ENCODE results near the gene RBM46. TPM values are rescaled to one million over a fixed set of nuclear protein-coding genes. Genes with fewer than 3 reads are reported as not detected.
A peak's percentile ranks its signal among the peaks of the same experiment; 100 is the strongest.

The RBM46 gene
- total and polyA plus RNA-seq, 2 experiments from 2014 or later, result 0.07 TPM; not detected in 1

- Histone ChIP-seq H2AFZ (no peak overlapping the region), H3K4me3 (no peak overlapping the region)
- WGBS (ENCODE audit: low lambda C conversion rate, missing lambda C conversion rate), result 13% methylated on average over 20 of the region's 20 CpGs
Measured at GRCh38 chr4:154741131-154741665, 39.9 kb upstream of the RBM46 start.

GRCh38 chr4:154741922-154742850 lies 38.9 kb upstream of the RBM46 start:
- Histone ChIP-seq H3K27me3 (peaks cover 88% of the 10 kb centered on the region), H3K79me2 (no peaks in the 10 kb centered on the region), H4K20me1 (ENCODE audit: insufficient read depth, poor library complexity, severe bottlenecking) (no peaks in the 10 kb centered on the region), H3K4me1 (ENCODE audit: insufficient read depth) (peaks cover 25% of the 10 kb centered on the region), H3K9me2 (replicated peaks; ENCODE audit: insufficient read depth) (no peaks in the 10 kb centered on the region), H3K27ac (no peak overlapping the region), H3K9me3 (ENCODE audit: low read depth) (no peaks in the 10 kb centered on the region), H3K4me2 (peak overlapping the region; percentile 92), H2AFZ (peak overlapping the region; percentile 46), H3K36me3 (replicated peaks; ENCODE audit: insufficient read depth, low read depth) (no peaks in the 10 kb centered on the region), H3K4me3 (peak overlapping the region; percentile 29)
- 2% methylated on average over 49 of the region's 49 CpGs for WGBS (ENCODE audit: low lambda C conversion rate, missing lambda C conversion rate)
- peak; percentile 92 for TF ChIP-seq EZH2 (IDR thresholded peaks at IDR 0.05; ENCODE audit: borderline replicate concordance)
- TF ChIP-seq EZH2phosphoT487 (IDR thresholded peaks at IDR 0.05; ENCODE audit: low read depth, severe bottlenecking, unreplicated experiment), result peak; percentile 29
- TF ChIP-seq, protein P1, sequence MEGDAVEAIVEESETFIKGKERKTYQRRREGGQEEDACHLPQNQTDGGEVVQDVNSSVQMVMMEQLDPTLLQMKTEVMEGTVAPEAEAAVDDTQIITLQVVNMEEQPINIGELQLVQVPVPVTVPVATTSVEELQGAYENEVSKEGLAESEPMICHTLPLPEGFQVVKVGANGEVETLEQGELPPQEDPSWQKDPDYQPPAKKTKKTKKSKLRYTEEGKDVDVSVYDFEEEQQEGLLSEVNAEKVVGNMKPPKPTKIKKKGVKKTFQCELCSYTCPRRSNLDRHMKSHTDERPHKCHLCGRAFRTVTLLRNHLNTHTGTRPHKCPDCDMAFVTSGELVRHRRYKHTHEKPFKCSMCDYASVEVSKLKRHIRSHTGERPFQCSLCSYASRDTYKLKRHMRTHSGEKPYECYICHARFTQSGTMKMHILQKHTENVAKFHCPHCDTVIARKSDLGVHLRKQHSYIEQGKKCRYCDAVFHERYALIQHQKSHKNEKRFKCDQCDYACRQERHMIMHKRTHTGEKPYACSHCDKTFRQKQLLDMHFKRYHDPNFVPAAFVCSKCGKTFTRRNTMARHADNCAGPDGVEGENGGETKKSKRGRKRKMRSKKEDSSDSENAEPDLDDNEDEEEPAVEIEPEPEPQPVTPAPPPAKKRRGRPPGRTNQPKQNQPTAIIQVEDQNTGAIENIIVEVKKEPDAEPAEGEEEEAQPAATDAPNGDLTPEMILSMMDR (IDR thresholded peaks at IDR 0.05; ENCODE audit: poor library complexity), result no peak
- peak; percentile 32 for DNase-seq (ENCODE audit: low spot score)

More at GRCh38 chr4:154741131-154741665, 39.9 kb upstream of the RBM46 start:
- H3K9me3 ChIP-seq (ENCODE audit: low read depth), result no peaks in the 10 kb centered on the region
- no peaks in the 10 kb centered on the region for H3K9me2 ChIP-seq (replicated peaks; ENCODE audit: insufficient read depth)
- TF ChIP-seq EZH2 (IDR thresholded peaks at IDR 0.05; ENCODE audit: borderline replicate concordance) (no peak), EZH2phosphoT487 (IDR thresholded peaks at IDR 0.05; ENCODE audit: low read depth, severe bottlenecking, unreplicated experiment) (peak; percentile 27)
- TF ChIP-seq, protein P1 (IDR thresholded peaks at IDR 0.05; ENCODE audit: poor library complexity), result no peak
- H3K4me1 ChIP-seq (ENCODE audit: insufficient read depth), result peaks cover 25% of the 10 kb centered on the region
- H3K79me2 ChIP-seq, result no peaks in the 10 kb centered on the region
- no peaks in the 10 kb centered on the region for H3K36me3 ChIP-seq (replicated peaks; ENCODE audit: insufficient read depth, low read depth)
- H3K27ac ChIP-seq, result no peak overlapping the region
- DNase-seq (ENCODE audit: low spot score), result no peak
- H4K20me1 ChIP-seq (ENCODE audit: insufficient read depth, poor library complexity, severe bottlenecking), result no peaks in the 10 kb centered on the region
- peaks cover 78% of the 10 kb centered on the region for H3K27me3 ChIP-seq
- H3K4me2 ChIP-seq, result peak overlapping the region; percentile 92

DNA sequence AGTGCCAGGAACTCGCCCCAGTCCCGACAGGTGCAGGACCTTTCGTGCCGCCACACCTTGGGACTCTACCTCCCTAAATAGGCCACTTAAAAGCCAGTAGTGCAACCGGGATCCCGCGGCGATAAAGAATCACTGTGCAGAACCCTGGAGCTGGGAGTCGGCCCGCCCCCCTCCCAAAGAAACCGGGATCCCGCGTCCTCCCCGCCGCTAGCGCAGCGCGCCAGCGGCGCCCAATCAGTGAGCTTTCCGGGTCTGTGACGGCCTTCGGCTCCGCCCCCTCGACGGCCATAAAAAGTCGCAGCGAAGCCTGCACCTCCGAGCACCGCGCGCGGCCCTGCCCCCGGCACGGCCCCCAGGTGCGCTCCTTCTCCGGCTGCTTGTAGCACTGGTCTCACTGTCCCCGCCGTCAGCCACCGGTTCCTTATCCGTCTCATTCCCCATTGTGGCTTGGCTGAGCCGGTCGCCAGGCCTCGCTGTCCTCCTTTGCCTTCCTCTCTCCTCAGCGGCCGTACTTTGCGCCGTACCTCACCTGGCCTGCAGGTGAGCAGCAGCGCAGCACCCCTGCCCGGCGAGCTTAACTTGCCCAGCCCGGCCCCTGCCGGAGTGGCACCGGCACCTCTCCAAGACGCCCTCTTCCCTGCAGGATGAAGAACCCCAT lies 37.3 kb upstream of the RBM46 start, which contains the start of gene LRAT:
TSS of gene LRAT (plus strand) at position 318 of the 658 bp plus-strand sequence. CDS start at position 645, 327 bp downstream.
- peak; percentile 85 for DNase-seq (ENCODE audit: low spot score)
- Histone ChIP-seq H3K4me1 (ENCODE audit: insufficient read depth) (peaks cover 25% of the 10 kb centered on the region), H3K4me2 (peak within 1 kb of the TSS; percentile 92), H2AFZ (peak within 1 kb of the TSS; percentile 87), H3K9me3 (ENCODE audit: low read depth) (no peaks in the 10 kb centered on the region), H3K79me2 (no peaks in the 10 kb centered on the region), H3K36me3 (replicated peaks; ENCODE audit: insufficient read depth, low read depth) (no peaks in the 10 kb centered on the region), H3K27ac (no peak within 1 kb of the TSS), H3K27me3 (peaks cover 92% of the 10 kb centered on the region), H4K20me1 (ENCODE audit: insufficient read depth, poor library complexity, severe bottlenecking) (no peaks in the 10 kb centered on the region), H3K4me3 (peak within 1 kb of the TSS; percentile 62), H3K9me2 (replicated peaks; ENCODE audit: insufficient read depth) (no peaks in the 10 kb centered on the region)
- WGBS (ENCODE audit: low lambda C conversion rate, missing lambda C conversion rate), result 2% methylated on average over 50 of the region's 55 CpGs
- TF ChIP-seq, protein P1 (IDR thresholded peaks at IDR 0.05; ENCODE audit: poor library complexity), result peak; percentile 13
- no peak for TF ChIP-seq EZH2phosphoT487 (IDR thresholded peaks at IDR 0.05; ENCODE audit: low read depth, severe bottlenecking, unreplicated experiment)
